HepG2 (cell line): Measurements from ENCODE around the gene SPI1. TPM values are rescaled to one million over a fixed set of nuclear protein-coding genes. Genes with fewer than 3 reads are reported as not detected.

Source experiments
- AHR ChIP-seq: IDR thresholded peaks from 2 replicates; pipeline ENCODE4 v1.6.1; 2018; ENCODE audit warnings: missing genetic modification reagents, missing compliant biosample characterization
- ATAD3A ChIP-seq: sonication (generic); formaldehyde crosslinking; IDR thresholded peaks from 2 replicates; pipeline ENCODE4 v1.4.0; 2020; ENCODE audit warnings: missing genetic modification reagents
- ELK4 ChIP-seq: sonication (generic); formaldehyde crosslinking; IDR thresholded peaks from 2 replicates; pipeline ENCODE4 v1.9.0; 2021; ENCODE audit warnings: missing genetic modification reagents, borderline replicate concordance
- GPBP1L1 ChIP-seq: sonication (generic); formaldehyde crosslinking; IDR thresholded peaks from 2 replicates; pipeline ENCODE4 v1.5.0; 2020; ENCODE audit warnings: mild to moderate bottlenecking, missing genetic modification reagents
- HDAC2 ChIP-seq: sonication (generic); formaldehyde crosslinking; IDR thresholded peaks from 2 replicates; pipeline ENCODE4 v1.4.0; 2020; ENCODE audit warnings: missing genetic modification reagents
- HMG20A ChIP-seq: IDR thresholded peaks from 2 replicates; pipeline ENCODE4 v1.6.1; 2016; ENCODE audit warnings: borderline replicate concordance
- HOXA5 ChIP-seq: sonication (generic); formaldehyde crosslinking; IDR thresholded peaks from 2 replicates; pipeline ENCODE4 v1.4.0; 2020; ENCODE audit warnings: missing genetic modification reagents
- KDM5A ChIP-seq: fragments of 200-600 bp; sonication (generic); IDR thresholded peaks from 2 replicates; pipeline ENCODE4 v1.7.0; 2018; ENCODE audit warnings: antibody characterized with exemption, mild to moderate bottlenecking, low read length, borderline replicate concordance
- MIER2 ChIP-seq: IDR thresholded peaks from 2 replicates; pipeline ENCODE4 v1.6.1; 2016; ENCODE audit warnings: missing biosample characterization, missing genetic modification reagents
- MXD4 ChIP-seq: IDR thresholded peaks from 2 replicates; pipeline ENCODE4 v1.6.1; 2016; ENCODE audit warnings: mild to moderate bottlenecking, missing biosample characterization, missing genetic modification reagents
- NFYC ChIP-seq: IDR thresholded peaks from 2 replicates; pipeline ENCODE4 v1.6.1; 2016; ENCODE audit warnings: missing genetic modification reagents, missing compliant biosample characterization
- NRL ChIP-seq: sonication (generic); formaldehyde crosslinking; IDR thresholded peaks from 2 replicates; pipeline ENCODE4 v1.5.0; 2020; ENCODE audit warnings: missing genetic modification reagents, mild to moderate bottlenecking, moderate library complexity, borderline replicate concordance
- POGZ ChIP-seq: sonication (generic); formaldehyde crosslinking; IDR thresholded peaks from 2 replicates; pipeline ENCODE4 v1.4.0; 2020; ENCODE audit warnings: mild to moderate bottlenecking, missing genetic modification reagents
- TCF7L2 ChIP-seq: IDR thresholded peaks from 2 replicates; pipeline ENCODE4 v1.6.1; 2011; ENCODE audit warnings: mild to moderate bottlenecking, low read depth, low read length, moderate library complexity
- ZBTB20 ChIP-seq: sonication (generic); formaldehyde crosslinking; IDR thresholded peaks from 2 replicates; pipeline ENCODE4 v1.8.1; 2023; ENCODE audit warnings: missing genetic modification reagents, low read depth, mild to moderate bottlenecking, borderline replicate concordance
- ZBTB8A ChIP-seq: sonication (generic); formaldehyde crosslinking; IDR thresholded peaks from 2 replicates; pipeline ENCODE4 v1.4.0; 2020; ENCODE audit warnings: mild to moderate bottlenecking, low read depth, missing genetic modification reagents, borderline replicate concordance
- ZFP36L1 ChIP-seq: sonication (generic); formaldehyde crosslinking; IDR thresholded peaks from 2 replicates; pipeline ENCODE4 v1.8.0; 2022; ENCODE audit warnings: mild to moderate bottlenecking, missing genetic modification reagents, moderate library complexity
- ZFP82 ChIP-seq: sonication (generic); formaldehyde crosslinking; IDR thresholded peaks from 2 replicates; pipeline ENCODE4 v1.5.1; 2020; ENCODE audit warnings: mild to moderate bottlenecking, missing genetic modification reagents, borderline replicate concordance
- ZNF17 ChIP-seq: sonication (generic); formaldehyde crosslinking; IDR thresholded peaks from 2 replicates; pipeline ENCODE4 v1.5.0; 2020; ENCODE audit warnings: mild to moderate bottlenecking, missing genetic modification reagents
- ZNF570 ChIP-seq: sonication (generic); formaldehyde crosslinking; IDR thresholded peaks from 2 replicates; pipeline ENCODE4 v1.4.0; 2020; ENCODE audit warnings: mild to moderate bottlenecking, missing genetic modification reagents, borderline replicate concordance
- ZSCAN30 ChIP-seq: sonication (generic); formaldehyde crosslinking; IDR thresholded peaks from 2 replicates; pipeline ENCODE4 v1.5.0; 2020; ENCODE audit warnings: mild to moderate bottlenecking, missing genetic modification reagents
- polyA plus RNA-seq, 8 experiments: library from polyadenylated mRNA; depleted of rRNA in 3 of 8; stranded (reverse) in 7 of 8; unstranded in 1 of 8; fragments of >200 nt; fragmentation: Illumina TruSeq in 4 of 8; extraction: Trizol in 4 of 8; gene quantifications; 2 replicates each; pipeline versions ENCODE4 v1.2.1 to v1.2.3, GENCODE V29; 2011 to 2016; ENCODE audit warnings: low read depth in 4 of 8, missing spikeins in 1 of 8, mixed read lengths in 1 of 8; ENCODE audit not compliant: insufficient read depth in 1 of 8
- total RNA-seq, 5 experiments: library from RNA; depleted of rRNA; stranded (reverse); fragments of >200 nt; fragmentation: Illumina TruSeq; extraction: Trizol; gene quantifications; 2 replicates each; pipeline ENCODE4 v1.2.3, GENCODE V29; 2016; ENCODE audit warnings: low read depth in 1 of 5
- TF ChIP-seq, protein P1 (sequence below): sonication (generic); formaldehyde crosslinking; IDR thresholded peaks from 2 replicates; pipeline ENCODE4 v1.4.0; 2020; ENCODE audit warnings: missing genetic modification reagents, low read depth, mild to moderate bottlenecking, borderline replicate concordance
- TF ChIP-seq, protein P2 (sequence below): sonication (generic); formaldehyde crosslinking; IDR thresholded peaks from 2 replicates; pipeline ENCODE4 v1.4.0; 2020; ENCODE audit warnings: mild to moderate bottlenecking, missing genetic modification reagents, borderline replicate concordance
- TF ChIP-seq, protein P3 (sequence below): IDR thresholded peaks from 2 replicates; pipeline ENCODE4 v1.6.1; 2016; ENCODE audit warnings: missing compliant biosample characterization, missing genetic modification reagents, borderline replicate concordance

SPI1 gene
- total and polyA plus RNA-seq, 2 of the 13 experiments (the other 11 are each of a cell fraction or from before 2014, with no cell fraction given): not detected

- TF ChIP-seq ELK4 (no peak), ZFP82 (CRISPR knock-in tag) (no peak), GPBP1L1 (CRISPR knock-in tag) (no peak), HMG20A (CRISPR knock-in tag) (no peak), KDM5A (no peak), ZSCAN30 (CRISPR knock-in tag) (no peak), MIER2 (peak; percentile 60; the same call in 1 of the 2 replicates), ZBTB8A (no peak), ZFP36L1 (CRISPR knock-in tag) (no peak), HDAC2 (CRISPR knock-in tag) (peak; percentile 87), AHR (no peak), ZNF570 (no peak), TCF7L2 (no peak), NRL (peak; percentile 66; the same call in 1 of the 2 replicates), ATAD3A (CRISPR knock-in tag) (no peak), ZNF17 (CRISPR knock-in tag) (no peak), ZBTB20 (0 out of 2 replicates have a peak, but pooled peaks have one; percentile 16), MXD4 (CRISPR knock-in tag) (no peak), NFYC (CRISPR knock-in tag) (peak; percentile 20; the same call in 1 of the 2 replicates), HOXA5 (CRISPR knock-in tag) (no peak), POGZ (CRISPR knock-in tag) (0 out of 2 replicates have a peak, but pooled peaks have one; percentile 34)
- TF ChIP-seq, protein P1, sequence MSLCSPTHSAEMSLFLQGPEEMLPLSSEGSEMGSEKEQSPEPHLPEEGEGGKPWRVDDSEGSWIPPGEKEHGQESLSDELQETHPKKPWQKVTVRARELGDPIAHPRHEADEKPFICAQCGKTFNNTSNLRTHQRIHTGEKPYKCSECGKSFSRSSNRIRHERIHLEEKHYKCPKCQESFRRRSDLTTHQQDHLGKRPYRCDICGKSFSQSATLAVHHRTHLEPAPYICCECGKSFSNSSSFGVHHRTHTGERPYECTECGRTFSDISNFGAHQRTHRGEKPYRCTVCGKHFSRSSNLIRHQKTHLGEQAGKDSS (CRISPR knock-in tag): peak; percentile 91
- TF ChIP-seq, protein P2, sequence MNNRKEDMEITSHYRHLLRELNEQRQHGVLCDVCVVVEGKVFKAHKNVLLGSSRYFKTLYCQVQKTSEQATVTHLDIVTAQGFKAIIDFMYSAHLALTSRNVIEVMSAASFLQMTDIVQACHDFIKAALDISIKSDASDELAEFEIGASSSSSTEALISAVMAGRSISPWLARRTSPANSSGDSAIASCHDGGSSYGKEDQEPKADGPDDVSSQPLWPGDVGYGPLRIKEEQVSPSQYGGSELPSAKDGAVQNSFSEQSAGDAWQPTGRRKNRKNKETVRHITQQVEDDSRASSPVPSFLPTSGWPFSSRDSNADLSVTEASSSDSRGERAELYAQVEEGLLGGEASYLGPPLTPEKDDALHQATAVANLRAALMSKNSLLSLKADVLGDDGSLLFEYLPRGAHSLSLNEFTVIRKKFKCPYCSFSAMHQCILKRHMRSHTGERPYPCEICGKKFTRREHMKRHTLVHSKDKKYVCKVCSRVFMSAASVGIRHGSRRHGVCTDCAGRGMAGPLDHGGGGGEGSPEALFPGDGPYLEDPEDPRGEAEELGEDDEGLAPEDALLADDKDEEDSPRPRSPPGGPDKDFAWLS (CRISPR knock-in tag): no peak
- TF ChIP-seq, protein P3, sequence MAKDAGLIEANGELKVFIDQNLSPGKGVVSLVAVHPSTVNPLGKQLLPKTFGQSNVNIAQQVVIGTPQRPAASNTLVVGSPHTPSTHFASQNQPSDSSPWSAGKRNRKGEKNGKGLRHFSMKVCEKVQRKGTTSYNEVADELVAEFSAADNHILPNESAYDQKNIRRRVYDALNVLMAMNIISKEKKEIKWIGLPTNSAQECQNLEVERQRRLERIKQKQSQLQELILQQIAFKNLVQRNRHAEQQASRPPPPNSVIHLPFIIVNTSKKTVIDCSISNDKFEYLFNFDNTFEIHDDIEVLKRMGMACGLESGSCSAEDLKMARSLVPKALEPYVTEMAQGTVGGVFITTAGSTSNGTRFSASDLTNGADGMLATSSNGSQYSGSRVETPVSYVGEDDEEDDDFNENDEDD (CRISPR knock-in tag): peak; percentile 43; the same call in 1 of the 2 replicates
These were observed 22.8 kb downstream of the SPI1 start (continued) for GRCh38 chr11:47355283-47356128.
